NB4 (cell line): Measurements from ENCODE around the gene TBC1D17.

Experiments used
- DNase-seq: peaks from one replicate; pipeline ENCODE4 v3.0.0; 2010; ENCODE audit warnings: low read depth
- H3K4me3 ChIP-seq: one replicate; pipeline ENCODE4 v1.5.1; 2011; ENCODE audit warnings: mild to moderate bottlenecking, low read depth, low read length, moderate library complexity
- CTCF ChIP-seq: IDR thresholded peaks from one replicate; pipeline ENCODE4 v1.5.1; 2012; ENCODE audit warnings: low read depth, low read length
- MAX ChIP-seq: IDR thresholded peaks from 2 replicates; pipeline ENCODE4 v1.6.1; 2011; ENCODE audit warnings: low read depth, low read length
- MYC ChIP-seq: IDR thresholded peaks from 2 replicates; pipeline ENCODE4 v1.6.1; 2011; ENCODE audit warnings: low read depth, low read length
- POLR2A ChIP-seq: IDR thresholded peaks from 2 replicates; pipeline ENCODE4 v1.6.1; 2011; ENCODE audit warnings: mild to moderate bottlenecking; ENCODE audit not compliant: insufficient read length; ENCODE audit errors: extremely low read depth

The TBC1D17 gene

GRCh38 chr19:49838885-49839588 lies 38.5 kb upstream of the TBC1D17 start:
- DNase-seq, result no peak
- no peak for TF ChIP-seq POLR2A
- TF ChIP-seq MAX, result no peak
- TF ChIP-seq CTCF, result no peak
- TF ChIP-seq MYC, result no peak
- no peak overlapping the region for H3K4me3 ChIP-seq

- no peak overlapping the region for H3K4me3 ChIP-seq
- no peak for DNase-seq
- TF ChIP-seq CTCF, result no peak
- TF ChIP-seq MAX, result no peak
- TF ChIP-seq MYC, result no peak
- TF ChIP-seq POLR2A, result no peak
These were observed 37.8 kb upstream of the TBC1D17 start for GRCh38 chr19:49839713-49840112.

- H3K4me3 ChIP-seq, result no peak overlapping the region
- DNase-seq, result no peak
- no peak for TF ChIP-seq POLR2A
- no peak for TF ChIP-seq MYC
- no peak for TF ChIP-seq MAX
- TF ChIP-seq CTCF, result no peak
These were observed 37.2 kb upstream of the TBC1D17 start for GRCh38 chr19:49840321-49840720.

- no peak for DNase-seq
- TF ChIP-seq CTCF (no peak), MYC (no peak), MAX (no peak), POLR2A (no peak)
- no peak overlapping the region for H3K4me3 ChIP-seq
These were observed 36.7 kb upstream of the TBC1D17 start for GRCh38 chr19:49840736-49841249.

- TF ChIP-seq MAX (no peak), POLR2A (no peak), CTCF (no peak), MYC (no peak)
- peak; percentile 83 for DNase-seq
- no peak overlapping the region for H3K4me3 ChIP-seq
These were observed 34.2 kb upstream of the TBC1D17 start for GRCh38 chr19:49843265-49843664.
